ENCODE results near the gene INPP4B.

INPP4B gene

DNA sequence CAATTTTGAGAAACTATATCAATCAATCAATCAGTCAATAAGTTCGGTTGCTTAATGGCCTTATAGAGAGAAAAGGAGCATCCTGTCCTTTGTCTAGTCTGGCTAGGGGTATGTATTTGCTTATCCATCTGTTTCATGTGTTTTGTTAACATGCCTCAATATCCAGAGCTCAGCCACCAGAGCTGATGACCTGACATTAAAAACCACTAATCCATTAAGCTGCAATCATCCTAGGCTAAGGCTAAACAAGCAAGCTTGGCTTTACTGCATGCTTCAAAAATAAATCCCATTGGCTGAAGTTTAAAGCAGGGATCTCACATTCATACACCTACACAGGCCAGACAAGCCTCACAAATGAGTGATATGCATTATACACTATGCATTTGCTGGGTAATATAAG, 139.7 kb downstream of the INPP4B start:
- peaks cover 4% of the 10 kb centered on the region for H3K4me1 ChIP-seq (ENCODE audit: insufficient read depth, low read length)
- no peak overlapping the region for H2AFZ ChIP-seq (ENCODE audit: low read depth, low read length)
- H3K27me3 ChIP-seq (ENCODE audit: insufficient read depth, low read length), result no peaks in the 10 kb centered on the region
- no peaks in the 10 kb centered on the region for H3K9me3 ChIP-seq (ENCODE audit: low read length)
- H3K36me3 ChIP-seq (ENCODE audit: insufficient read depth, low read length), result no peaks in the 10 kb centered on the region
- no peak overlapping the region for H3K4me3 ChIP-seq (ENCODE audit: low read length)

- no peak overlapping the region for H3K4me3 ChIP-seq (ENCODE audit: low read length)
- peaks cover under 1% of the 10 kb centered on the region for H3K4me1 ChIP-seq (ENCODE audit: insufficient read depth, low read length)
- H2AFZ ChIP-seq (ENCODE audit: low read depth, low read length), result no peak overlapping the region
- H3K27me3 ChIP-seq (ENCODE audit: insufficient read depth, low read length), result no peaks in the 10 kb centered on the region
- no peaks in the 10 kb centered on the region for H3K9me3 ChIP-seq (ENCODE audit: low read length)
- H3K36me3 ChIP-seq (ENCODE audit: insufficient read depth, low read length), result no peaks in the 10 kb centered on the region
Measured at GRCh38 chr4:142705820-142706219, 140.3 kb downstream of the INPP4B start.

DNA sequence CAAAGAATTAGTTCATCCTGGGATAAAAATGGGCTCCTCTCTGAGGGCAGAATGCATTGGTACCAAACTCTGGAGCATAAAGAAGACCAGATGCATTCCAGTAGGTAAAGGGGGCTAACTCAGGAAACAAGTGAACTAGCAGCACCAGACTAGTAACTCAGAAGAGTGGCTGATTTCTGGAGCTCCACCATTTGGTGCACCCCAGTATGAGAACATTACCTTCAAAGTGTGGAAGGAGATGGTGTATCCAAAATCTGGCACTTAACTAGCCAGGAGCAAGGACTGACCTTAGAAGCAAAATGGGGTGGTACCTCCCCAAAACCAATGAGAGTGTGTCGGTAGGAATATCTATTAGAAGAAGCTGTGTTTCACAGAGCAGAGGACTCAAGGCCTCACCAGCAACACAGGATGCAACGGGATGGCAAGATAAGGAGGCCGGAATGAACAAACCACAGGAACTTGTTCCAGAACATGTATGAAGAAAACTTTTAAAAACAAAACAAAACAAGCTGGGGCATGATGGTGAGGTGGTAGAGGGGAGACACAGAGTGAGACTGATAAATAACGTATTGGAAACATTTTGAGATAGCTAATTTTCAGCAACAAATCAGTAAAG, 142.3 kb downstream of the INPP4B start:
- Histone ChIP-seq H3K36me3 (ENCODE audit: insufficient read depth, low read length) (no peaks in the 10 kb centered on the region), H3K4me3 (ENCODE audit: low read length) (no peak overlapping the region), H2AFZ (ENCODE audit: low read depth, low read length) (no peak overlapping the region), H3K4me1 (ENCODE audit: insufficient read depth, low read length) (no peaks in the 10 kb centered on the region), H3K9me3 (ENCODE audit: low read length) (no peaks in the 10 kb centered on the region), H3K27me3 (ENCODE audit: insufficient read depth, low read length) (no peaks in the 10 kb centered on the region)

DNA sequence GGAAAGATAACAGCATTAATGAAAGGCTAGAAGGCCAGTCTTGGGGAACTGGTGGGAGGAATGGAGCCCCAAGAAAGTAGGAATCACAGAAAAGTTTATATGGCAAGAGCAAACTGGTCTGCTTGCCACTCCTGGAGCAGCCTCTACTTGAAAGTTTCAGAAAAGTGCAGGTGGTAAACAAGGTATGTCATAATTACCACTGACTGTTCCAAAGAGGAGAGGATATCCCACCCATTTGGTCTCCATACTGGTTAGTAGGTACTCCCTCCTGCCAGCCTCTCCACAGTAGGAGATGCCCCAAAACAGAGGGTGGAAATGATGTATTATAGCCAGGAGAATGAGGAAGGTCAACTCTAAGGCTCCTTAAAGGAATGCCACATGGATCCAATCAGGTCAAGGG, 145.1 kb downstream of the INPP4B start:
- no peaks in the 10 kb centered on the region for H3K36me3 ChIP-seq (ENCODE audit: insufficient read depth, low read length)
- H3K4me1 ChIP-seq (ENCODE audit: insufficient read depth, low read length), result no peaks in the 10 kb centered on the region
- no peak overlapping the region for H3K4me3 ChIP-seq (ENCODE audit: low read length)
- no peak overlapping the region for H2AFZ ChIP-seq (ENCODE audit: low read depth, low read length)
- H3K9me3 ChIP-seq (ENCODE audit: low read length), result no peaks in the 10 kb centered on the region
- no peaks in the 10 kb centered on the region for H3K27me3 ChIP-seq (ENCODE audit: insufficient read depth, low read length)

DNA sequence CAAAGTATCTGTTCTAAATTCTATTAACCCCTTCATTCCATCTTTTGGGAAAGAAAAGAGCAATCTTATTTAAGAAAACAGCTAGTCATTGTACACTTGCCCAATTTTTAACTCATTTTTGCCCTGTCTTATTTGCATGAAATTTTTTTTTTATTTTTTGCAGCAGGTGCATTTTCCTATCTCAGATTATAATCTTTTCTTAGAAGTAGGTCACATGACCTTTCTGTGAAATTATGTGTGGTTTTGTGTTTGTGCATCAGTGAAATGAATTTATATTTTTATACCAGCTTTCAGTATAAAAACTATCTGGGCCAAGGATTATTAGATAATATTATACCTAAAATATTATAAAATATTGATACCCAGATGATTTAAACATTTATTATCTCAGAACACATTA, 145.6 kb downstream of the INPP4B start:
- H3K27me3 ChIP-seq (ENCODE audit: insufficient read depth, low read length), result no peaks in the 10 kb centered on the region
- no peaks in the 10 kb centered on the region for H3K9me3 ChIP-seq (ENCODE audit: low read length)
- H3K4me1 ChIP-seq (ENCODE audit: insufficient read depth, low read length), result no peaks in the 10 kb centered on the region
- H3K4me3 ChIP-seq (ENCODE audit: low read length), result no peak overlapping the region
- no peaks in the 10 kb centered on the region for H3K36me3 ChIP-seq (ENCODE audit: insufficient read depth, low read length)
- no peak overlapping the region for H2AFZ ChIP-seq (ENCODE audit: low read depth, low read length)

GRCh38 chr4:142698552-142698951, 147.5 kb downstream of the INPP4B start:
- Histone ChIP-seq H3K36me3 (ENCODE audit: insufficient read depth, low read length) (no peaks in the 10 kb centered on the region), H3K9me3 (ENCODE audit: low read length) (no peaks in the 10 kb centered on the region), H3K27me3 (ENCODE audit: insufficient read depth, low read length) (no peaks in the 10 kb centered on the region), H3K4me3 (ENCODE audit: low read length) (no peak overlapping the region), H2AFZ (ENCODE audit: low read depth, low read length) (no peak overlapping the region), H3K4me1 (ENCODE audit: insufficient read depth, low read length) (no peaks in the 10 kb centered on the region)

GRCh38 chr4:142697928-142698327, 148.2 kb downstream of the INPP4B start:
- no peak overlapping the region for H3K4me3 ChIP-seq (ENCODE audit: low read length)
- no peaks in the 10 kb centered on the region for H3K27me3 ChIP-seq (ENCODE audit: insufficient read depth, low read length)
- no peak overlapping the region for H2AFZ ChIP-seq (ENCODE audit: low read depth, low read length)
- no peaks in the 10 kb centered on the region for H3K9me3 ChIP-seq (ENCODE audit: low read length)
- no peaks in the 10 kb centered on the region for H3K4me1 ChIP-seq (ENCODE audit: insufficient read depth, low read length)
- no peaks in the 10 kb centered on the region for H3K36me3 ChIP-seq (ENCODE audit: insufficient read depth, low read length)

DNA sequence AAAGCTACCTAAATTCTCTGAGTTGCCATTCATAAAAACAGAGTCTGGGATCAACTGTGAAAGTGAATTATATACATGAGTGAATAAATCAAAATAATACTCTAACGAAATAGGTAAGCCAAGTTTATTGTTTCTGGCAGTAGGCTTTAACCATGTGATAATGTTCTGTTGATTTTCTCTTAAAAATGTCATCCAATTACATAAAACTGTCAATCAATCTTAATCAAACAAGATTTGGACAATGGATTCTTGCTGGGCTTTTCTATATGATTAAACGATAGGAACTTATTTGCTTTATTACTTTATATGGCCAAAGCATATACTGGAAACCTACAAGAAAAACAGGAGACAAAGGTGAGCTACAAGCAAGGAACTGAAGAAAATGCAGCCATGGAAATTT, 148.8 kb downstream of the INPP4B start:
- Histone ChIP-seq H2AFZ (ENCODE audit: low read depth, low read length) (no peak overlapping the region), H3K9me3 (ENCODE audit: low read length) (no peaks in the 10 kb centered on the region), H3K27me3 (ENCODE audit: insufficient read depth, low read length) (no peaks in the 10 kb centered on the region), H3K4me1 (ENCODE audit: insufficient read depth, low read length) (no peaks in the 10 kb centered on the region), H3K36me3 (ENCODE audit: insufficient read depth, low read length) (no peaks in the 10 kb centered on the region), H3K4me3 (ENCODE audit: low read length) (no peak overlapping the region)

- Histone ChIP-seq H3K36me3 (ENCODE audit: insufficient read depth, low read length) (no peaks in the 10 kb centered on the region), H2AFZ (ENCODE audit: low read depth, low read length) (no peak overlapping the region), H3K4me3 (ENCODE audit: low read length) (no peak overlapping the region), H3K4me1 (ENCODE audit: insufficient read depth, low read length) (no peaks in the 10 kb centered on the region), H3K27me3 (ENCODE audit: insufficient read depth, low read length) (no peaks in the 10 kb centered on the region), H3K9me3 (ENCODE audit: low read length) (no peaks in the 10 kb centered on the region)
Measured at GRCh38 chr4:142696334-142697122, 149.6 kb downstream of the INPP4B start.

GRCh38 chr4:142690406-142691163, 155.5 kb downstream of the INPP4B start:
- no peak overlapping the region for H3K4me3 ChIP-seq (ENCODE audit: low read length)
- H3K36me3 ChIP-seq (ENCODE audit: insufficient read depth, low read length), result no peaks in the 10 kb centered on the region
- no peaks in the 10 kb centered on the region for H3K9me3 ChIP-seq (ENCODE audit: low read length)
- no peak overlapping the region for H2AFZ ChIP-seq (ENCODE audit: low read depth, low read length)
- H3K27me3 ChIP-seq (ENCODE audit: insufficient read depth, low read length), result no peaks in the 10 kb centered on the region
- H3K4me1 ChIP-seq (ENCODE audit: insufficient read depth, low read length), result no peaks in the 10 kb centered on the region

DNA sequence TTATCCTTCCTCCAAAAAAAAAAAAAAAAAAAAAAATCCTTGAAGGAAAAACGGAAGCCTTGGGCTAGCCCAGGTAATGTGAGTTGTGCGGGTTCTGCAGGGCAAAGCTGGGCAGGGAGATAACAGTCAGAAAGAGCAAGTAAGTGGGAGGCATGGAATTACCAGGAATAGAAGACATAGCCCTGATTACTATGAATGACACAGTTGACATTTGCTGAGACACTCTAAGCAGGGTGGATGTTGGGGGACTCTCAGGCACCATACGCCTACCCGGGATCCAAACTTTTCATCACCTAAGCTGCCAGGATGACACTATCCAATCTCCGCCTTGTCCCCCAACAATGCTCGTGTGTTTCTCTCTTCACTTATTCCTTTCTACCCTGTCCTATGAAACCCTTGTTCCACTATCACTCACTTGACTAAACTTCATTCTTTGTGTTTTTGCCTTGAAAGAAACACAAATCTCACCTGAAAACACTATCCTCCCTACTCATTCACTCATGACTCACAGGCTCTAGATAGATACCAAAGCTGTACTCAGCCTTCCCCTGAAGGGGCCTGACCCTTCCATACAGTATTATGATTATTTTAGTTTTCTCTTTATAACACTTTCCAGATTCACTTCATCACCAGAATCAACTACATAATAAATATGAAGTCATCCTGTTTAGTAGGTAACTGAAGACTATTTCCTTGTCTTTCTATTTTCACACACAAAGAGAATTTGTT, 158.4 kb downstream of the INPP4B start:
- Histone ChIP-seq H3K4me3 (ENCODE audit: low read length) (no peak overlapping the region), H3K9me3 (ENCODE audit: low read length) (no peaks in the 10 kb centered on the region), H3K36me3 (ENCODE audit: insufficient read depth, low read length) (no peaks in the 10 kb centered on the region), H3K4me1 (ENCODE audit: insufficient read depth, low read length) (no peaks in the 10 kb centered on the region), H2AFZ (ENCODE audit: low read depth, low read length) (no peak overlapping the region), H3K27me3 (ENCODE audit: insufficient read depth, low read length) (no peaks in the 10 kb centered on the region)

- no peaks in the 10 kb centered on the region for H3K4me1 ChIP-seq (ENCODE audit: insufficient read depth, low read length)
- H2AFZ ChIP-seq (ENCODE audit: low read depth, low read length), result no peak overlapping the region
Measured at GRCh38 chr4:142686081-142686480, 160.0 kb downstream of the INPP4B start.

GRCh38 chr4:142683997-142684396, 162.1 kb downstream of the INPP4B start:
- Histone ChIP-seq H3K9me3 (ENCODE audit: low read length) (no peaks in the 10 kb centered on the region), H3K36me3 (ENCODE audit: insufficient read depth, low read length) (no peaks in the 10 kb centered on the region), H3K4me3 (ENCODE audit: low read length) (no peak overlapping the region), H3K27me3 (ENCODE audit: insufficient read depth, low read length) (no peaks in the 10 kb centered on the region), H2AFZ (ENCODE audit: low read depth, low read length) (no peak overlapping the region), H3K4me1 (ENCODE audit: insufficient read depth, low read length) (no peaks in the 10 kb centered on the region)

More at GRCh38 chr4:142686081-142686480, 160.0 kb downstream of the INPP4B start:
- no peaks in the 10 kb centered on the region for H3K9me3 ChIP-seq (ENCODE audit: low read length)
- no peak overlapping the region for H3K4me3 ChIP-seq (ENCODE audit: low read length)
- no peaks in the 10 kb centered on the region for H3K27me3 ChIP-seq (ENCODE audit: insufficient read depth, low read length)
- H3K36me3 ChIP-seq (ENCODE audit: insufficient read depth, low read length), result no peaks in the 10 kb centered on the region
